Natural killer cell treated with Interleukin-12 subunit alpha and Interleukin-12 subunit beta and Interleukin-15 and Interleukin-18, amount 100 ng/mL, for 72 hours (primary cell): ENCODE data around the gene OR6V1. TPM values are rescaled to one million over a fixed set of nuclear protein-coding genes. Genes with fewer than 3 reads are reported as not detected.
A peak's percentile ranks its signal among the peaks of the same experiment; 100 is the strongest.

Experiments used
- ATAC-seq, 2 donors: fragments of 150-1000 bp; cut with Tn5 transposase in 1 of 2; sonication (Bioruptor Pico), chemical (Tn5 transposase) in 1 of 2; 2 replicates each; pipeline ENCODE4 v1.10.0; 2021
- DNase-seq: peaks from one replicate; pipeline ENCODE4 v3.0.0; 2022; ENCODE audit warnings: low spot score
- H3K27ac Mint-ChIP-seq, 2 donors: 1 replicate in 1 of 2; 2 replicates in 1 of 2; pipeline ENCODE4 v1.8.0; 2022; ENCODE audit warnings: mixed read lengths in 2 of 2, mild to moderate bottlenecking in 1 of 2, moderate library complexity in 1 of 2
- H3K27me3 Mint-ChIP-seq, 2 donors: 1 replicate in 1 of 2; 2 replicates in 1 of 2; pipeline ENCODE4 v1.8.0; 2022; ENCODE audit warnings: mixed read lengths in 2 of 2
- H3K36me3 Mint-ChIP-seq: one replicate; pipeline ENCODE4 v1.8.0; 2022; ENCODE audit warnings: mixed read lengths
- H3K4me1 Mint-ChIP-seq, 2 donors: 1 replicate in 1 of 2; 2 replicates in 1 of 2; pipeline ENCODE4 v1.8.0; 2022; ENCODE audit warnings: low read depth in 2 of 2, mixed read lengths in 2 of 2, mild to moderate bottlenecking in 1 of 2
- H3K4me3 Mint-ChIP-seq: one replicate; pipeline ENCODE4 v1.8.0; 2022; ENCODE audit warnings: mixed read lengths
- H3K9me3 Mint-ChIP-seq: 2 replicates; pipeline ENCODE4 v1.8.0; 2022; ENCODE audit warnings: mixed read lengths
- total RNA-seq, 2 donors: library from RNA; stranded (reverse); gene quantifications; one replicate each; pipeline ENCODE4 v1.2.3, GENCODE V29; 2022

The OR6V1 gene
- total RNA-seq, 2 donors from 2014 or later: not detected

DNA sequence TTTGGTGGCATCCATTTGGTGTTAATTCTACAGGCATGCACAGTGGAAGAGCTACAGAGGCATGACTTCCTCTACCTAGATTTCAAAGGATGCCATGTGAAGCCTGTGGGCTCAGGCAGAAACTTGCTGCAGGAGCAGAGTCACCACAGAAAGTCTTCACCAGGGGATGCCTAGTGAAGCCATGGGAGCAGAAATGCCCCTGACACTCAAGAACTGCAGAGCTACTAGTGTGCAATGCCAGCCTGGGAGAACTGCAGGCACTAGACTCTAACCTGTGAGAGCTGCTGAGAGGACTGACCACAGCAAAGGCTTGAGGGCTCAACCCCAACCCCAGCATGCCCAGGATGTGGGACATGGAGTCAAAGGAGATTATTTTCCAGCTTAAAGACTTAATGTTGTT lies 29.1 kb upstream of the OR6V1 start:
- peak; percentile 13 to 40 for ATAC-seq
- DNase-seq: no peak
- no peaks in the 10 kb centered on the region for H3K4me1 Mint-ChIP-seq
- no peaks in the 10 kb centered on the region for H3K36me3 Mint-ChIP-seq
- no peaks in the 10 kb centered on the region for H3K9me3 Mint-ChIP-seq
- peaks cover 13 to 51% of the 10 kb centered on the region in 2 donors for H3K27me3 Mint-ChIP-seq
- H3K4me3 Mint-ChIP-seq: no peak overlapping the region
- H3K27ac Mint-ChIP-seq: no peak overlapping the region

DNA sequence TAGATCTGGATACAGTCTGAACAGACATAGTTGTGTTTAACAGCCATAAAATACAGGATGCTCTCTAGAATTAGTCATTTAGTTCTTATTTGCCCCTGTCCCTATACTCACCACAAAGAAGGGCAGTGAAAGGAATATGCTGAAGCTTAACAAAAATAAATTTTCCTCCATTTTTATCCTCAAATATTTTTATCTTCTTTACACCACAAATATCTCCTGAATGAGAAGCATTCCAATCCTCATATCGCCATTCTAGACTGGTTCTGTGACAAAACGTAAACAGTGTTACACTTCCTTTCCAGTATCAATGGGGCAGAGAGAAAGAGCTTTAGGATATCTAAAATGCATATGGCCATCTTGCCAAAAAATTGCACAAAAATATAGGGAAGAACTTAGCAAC lies 26.8 kb upstream of the OR6V1 start:
- no peaks in the 10 kb centered on the region for H3K9me3 Mint-ChIP-seq
- no peaks in the 10 kb centered on the region for H3K4me1 Mint-ChIP-seq
- ATAC-seq: no peak
- H3K27me3 Mint-ChIP-seq: peaks cover 14 to 50% of the 10 kb centered on the region in 2 donors
- H3K27ac Mint-ChIP-seq: no peak overlapping the region
- no peak for DNase-seq
- no peaks in the 10 kb centered on the region for H3K36me3 Mint-ChIP-seq
- no peak overlapping the region for H3K4me3 Mint-ChIP-seq

GRCh38 chr7:143027032-143027431 lies 25.1 kb upstream of the OR6V1 start, which contains the start of gene OR9A2:
Gene OR9A2, minus strand, starts transcription at chr7:143027132. Its CDS starts 0 bp downstream, at chr7:143027132.
- no peaks in the 10 kb centered on the region for H3K36me3 Mint-ChIP-seq
- no peaks in the 10 kb centered on the region for H3K9me3 Mint-ChIP-seq
- DNase-seq: no peak
- no peak for ATAC-seq
- no peak within 1 kb of the TSS for H3K27ac Mint-ChIP-seq
- no peak within 1 kb of the TSS for H3K4me3 Mint-ChIP-seq
- H3K4me1 Mint-ChIP-seq: peaks cover 0 to 4% of the 10 kb centered on the region in 2 donors
- H3K27me3 Mint-ChIP-seq: peaks cover 16 to 52% of the 10 kb centered on the region in 2 donors

GRCh38 chr7:143027683-143028082 lies 24.5 kb upstream of the OR6V1 start:
- Mint-ChIP-seq H3K9me3 (no peaks in the 10 kb centered on the region), H3K36me3 (no peaks in the 10 kb centered on the region), H3K4me3 (no peak overlapping the region), H3K27ac (no peak overlapping the region), H3K4me1 (peaks cover 0 to 4% of the 10 kb centered on the region in 2 donors), H3K27me3 (peaks cover 16 to 52% of the 10 kb centered on the region in 2 donors)
- ATAC-seq (no peak), DNase-seq (no peak)

DNA sequence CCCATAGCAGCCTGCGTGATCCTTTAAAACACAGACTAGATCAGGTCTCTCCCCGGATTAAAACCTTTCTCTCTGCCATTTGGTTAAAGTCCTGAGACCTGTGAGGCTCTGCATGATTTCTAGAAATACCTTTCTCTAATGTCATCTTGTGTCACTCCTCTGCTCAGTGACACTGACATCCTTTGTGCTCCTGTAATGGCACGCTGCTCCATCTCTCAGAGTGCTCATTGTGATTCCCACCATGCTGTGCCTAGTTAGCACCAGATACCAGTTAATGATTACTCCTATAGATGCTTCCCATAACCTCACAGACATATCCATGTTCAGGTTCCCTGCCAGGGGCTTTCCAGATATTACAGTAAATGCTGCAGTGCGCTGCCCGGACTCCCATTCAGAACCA lies 13.5 kb upstream of the OR6V1 start:
- Mint-ChIP-seq H3K27me3 (peaks cover 18 to 39% of the 10 kb centered on the region in 2 donors), H3K36me3 (peaks cover 6% of the 10 kb centered on the region), H3K9me3 (peaks cover 5% of the 10 kb centered on the region), H3K4me1 (no peaks in the 10 kb centered on the region), H3K27ac (no peak overlapping the region), H3K4me3 (no peak overlapping the region)
- DNase-seq (no peak), ATAC-seq (no peak)

DNA sequence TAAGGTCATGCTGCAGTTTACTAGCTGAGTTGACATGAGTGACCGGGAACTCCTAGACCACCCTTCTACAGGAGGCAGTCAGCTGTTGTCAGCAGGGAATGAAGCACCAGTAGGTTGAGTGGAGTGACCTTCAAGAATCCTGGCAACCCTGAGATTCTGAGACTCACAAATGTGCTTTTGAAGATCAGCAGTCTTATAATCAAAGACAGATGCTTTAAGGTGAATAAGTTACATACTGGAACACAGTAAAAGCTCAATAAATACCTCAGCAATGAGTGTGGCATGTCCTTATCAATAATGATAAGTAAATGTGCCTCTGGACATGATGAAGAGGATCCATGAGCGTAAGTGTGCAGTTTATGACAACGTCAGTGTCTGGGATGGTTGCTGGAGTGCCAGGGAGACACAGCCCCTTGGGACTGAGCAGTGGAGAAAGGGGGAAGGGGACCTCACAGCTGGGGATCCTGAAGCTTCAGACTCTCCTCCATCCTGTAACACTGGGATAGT lies 11.9 kb upstream of the OR6V1 start:
- Mint-ChIP-seq H3K27me3 (peaks cover 12 to 31% of the 10 kb centered on the region in 2 donors), H3K4me3 (no peak overlapping the region), H3K4me1 (no peaks in the 10 kb centered on the region), H3K9me3 (no peaks in the 10 kb centered on the region), H3K36me3 (no peaks in the 10 kb centered on the region), H3K27ac (no peak overlapping the region)
- DNase-seq (no peak), ATAC-seq (peak in 1 of 2 donors; percentile 41)

DNA sequence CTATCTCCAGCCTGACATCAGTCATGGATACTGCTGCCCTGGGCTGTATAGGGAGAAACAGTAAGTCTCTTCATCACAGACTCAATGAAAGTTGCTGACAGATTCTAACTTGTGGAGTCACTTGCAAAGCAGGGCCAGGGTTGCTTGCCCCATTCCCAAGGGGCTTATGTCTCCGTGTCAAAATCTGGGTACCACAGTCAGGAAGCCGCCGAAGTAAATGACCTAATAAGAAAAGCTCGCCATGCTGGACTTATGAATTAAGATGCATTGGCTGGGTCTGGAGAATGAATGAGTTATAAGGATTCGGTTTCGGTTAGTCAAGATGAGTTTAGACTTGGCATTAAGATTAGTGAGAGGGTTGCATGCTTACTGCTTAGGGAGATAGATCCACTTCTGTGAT lies 10.8 kb upstream of the OR6V1 start:
- Mint-ChIP-seq H3K27me3 (peaks cover 13 to 33% of the 10 kb centered on the region in 2 donors), H3K4me1 (no peaks in the 10 kb centered on the region), H3K4me3 (no peak overlapping the region), H3K36me3 (no peaks in the 10 kb centered on the region), H3K9me3 (no peaks in the 10 kb centered on the region), H3K27ac (no peak overlapping the region)
- no peak for ATAC-seq
- no peak for DNase-seq

DNA sequence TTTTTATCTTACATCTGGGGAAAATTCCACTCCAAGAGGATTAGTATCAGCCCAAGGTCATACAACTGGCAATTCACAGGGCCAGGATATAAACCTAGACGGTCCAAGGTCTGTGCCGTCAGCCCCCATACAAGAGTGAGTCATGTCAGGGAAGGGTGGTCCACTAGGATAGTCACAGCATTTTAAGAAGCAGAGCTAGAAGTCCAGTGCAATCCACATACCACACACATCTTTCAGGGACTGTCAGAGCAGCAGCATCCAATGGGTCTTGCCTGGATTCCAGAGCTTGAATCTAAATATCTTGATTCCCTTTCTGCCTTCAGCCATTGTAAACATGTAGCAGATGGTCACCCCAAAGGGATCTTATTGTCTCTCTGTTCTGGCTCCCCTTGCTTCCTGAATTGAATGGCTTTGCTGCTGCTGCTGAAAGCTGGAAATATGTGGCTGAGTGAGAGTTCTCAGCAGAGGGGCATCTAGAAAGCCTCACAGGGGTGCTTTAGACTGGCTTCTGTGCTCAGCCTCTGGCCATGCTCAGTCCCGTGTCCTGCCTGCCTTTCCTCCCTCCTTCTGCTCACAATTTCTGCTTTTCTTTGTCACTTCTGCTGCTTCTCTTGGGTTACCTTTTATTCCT lies 9.9 kb upstream of the OR6V1 start:
- no peak overlapping the region for H3K4me3 Mint-ChIP-seq
- H3K27me3 Mint-ChIP-seq: peaks cover 14 to 42% of the 10 kb centered on the region in 2 donors
- H3K4me1 Mint-ChIP-seq: no peaks in the 10 kb centered on the region
- H3K36me3 Mint-ChIP-seq: no peaks in the 10 kb centered on the region
- ATAC-seq (no peak), DNase-seq (no peak)
- no peaks in the 10 kb centered on the region for H3K9me3 Mint-ChIP-seq
- H3K27ac Mint-ChIP-seq: no peak overlapping the region

DNA sequence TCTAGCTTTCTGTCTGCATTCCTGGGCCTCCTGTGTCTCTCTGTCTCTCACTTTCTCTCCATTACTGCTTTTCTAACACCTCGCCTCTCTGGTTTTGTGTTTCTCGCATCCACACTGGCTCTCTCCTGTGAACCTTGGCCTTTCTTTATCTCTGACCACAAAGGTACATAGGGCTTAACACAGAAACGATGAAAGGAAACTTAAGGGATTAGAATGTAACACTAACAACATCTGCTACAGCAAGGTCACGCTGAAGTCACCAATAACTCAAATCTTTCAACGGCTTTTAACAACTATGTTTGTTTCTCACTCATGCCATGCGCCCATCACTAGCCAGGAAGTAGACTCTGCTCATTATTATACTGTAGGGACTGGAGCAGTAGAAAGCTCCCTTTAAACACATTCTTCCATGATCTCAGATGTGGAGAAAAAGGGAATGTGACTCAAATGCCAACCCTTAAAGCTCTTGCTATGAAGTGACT lies 9.3 kb upstream of the OR6V1 start:
- ATAC-seq: no peak

DNA sequence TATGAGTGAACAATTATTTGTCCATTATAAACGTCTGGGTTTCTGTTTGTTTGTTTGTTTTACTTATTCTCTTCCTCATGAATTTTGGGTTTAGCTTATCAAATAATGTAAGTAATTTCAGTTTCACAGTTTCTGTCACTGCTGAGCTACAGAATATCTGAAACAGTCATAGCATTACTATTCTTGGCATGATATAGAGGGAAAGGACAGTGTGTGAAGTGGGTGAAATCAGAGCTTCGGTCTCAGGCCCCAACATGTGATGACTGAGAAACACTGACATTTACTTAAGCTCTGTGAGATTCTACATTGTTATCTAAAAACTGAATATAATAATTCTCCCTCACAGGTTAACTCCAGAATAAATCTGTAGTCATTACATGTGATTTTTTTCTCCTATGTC lies 8.8 kb upstream of the OR6V1 start:
- Mint-ChIP-seq H3K4me1 (no peaks in the 10 kb centered on the region), H3K4me3 (no peak overlapping the region), H3K9me3 (no peaks in the 10 kb centered on the region), H3K36me3 (no peaks in the 10 kb centered on the region), H3K27ac (no peak overlapping the region), H3K27me3 (peaks cover 17 to 43% of the 10 kb centered on the region in 2 donors)
- no peak for ATAC-seq
- no peak for DNase-seq

More for the DNA sequence above, 9.3 kb upstream of the OR6V1 start:
- Mint-ChIP-seq H3K9me3 (no peaks in the 10 kb centered on the region), H3K4me3 (no peak overlapping the region), H3K27ac (no peak overlapping the region), H3K27me3 (peaks cover 16 to 44% of the 10 kb centered on the region in 2 donors), H3K4me1 (no peaks in the 10 kb centered on the region), H3K36me3 (no peaks in the 10 kb centered on the region)
- no peak for DNase-seq

DNA sequence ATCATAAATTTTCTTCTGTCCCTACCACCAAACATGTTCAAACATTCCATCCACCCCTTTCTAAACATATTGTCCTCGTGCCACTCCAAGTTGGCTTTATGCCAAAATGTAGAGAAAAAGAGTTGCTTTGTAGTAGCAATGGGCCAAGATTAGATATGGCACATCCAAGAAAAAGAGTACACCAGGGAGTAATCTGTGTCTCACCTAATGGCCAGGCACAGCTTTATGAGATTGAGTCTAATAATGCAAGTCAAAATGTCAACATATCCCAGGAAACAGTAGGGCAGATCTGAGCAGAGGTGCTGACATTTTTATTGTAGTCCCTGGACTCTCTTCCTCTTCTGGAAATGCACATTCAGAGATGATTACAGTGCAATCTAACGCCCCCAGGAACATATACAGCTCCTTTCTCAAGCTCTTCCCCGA lies 5.7 kb upstream of the OR6V1 start:
- no peak overlapping the region for H3K27ac Mint-ChIP-seq
- DNase-seq (no peak), ATAC-seq (no peak)
- H3K9me3 Mint-ChIP-seq: no peaks in the 10 kb centered on the region
- H3K27me3 Mint-ChIP-seq: peaks cover 17 to 38% of the 10 kb centered on the region in 2 donors
- H3K36me3 Mint-ChIP-seq: no peaks in the 10 kb centered on the region
- no peaks in the 10 kb centered on the region for H3K4me1 Mint-ChIP-seq
- no peak overlapping the region for H3K4me3 Mint-ChIP-seq

GRCh38 chr7:143047326-143047725 lies 4.8 kb upstream of the OR6V1 start:
- no peaks in the 10 kb centered on the region for H3K9me3 Mint-ChIP-seq
- H3K4me3 Mint-ChIP-seq: no peak overlapping the region
- DNase-seq (no peak), ATAC-seq (no peak)
- no peaks in the 10 kb centered on the region for H3K36me3 Mint-ChIP-seq
- H3K27me3 Mint-ChIP-seq: peaks cover 20 to 45% of the 10 kb centered on the region in 2 donors
- no peak overlapping the region for H3K27ac Mint-ChIP-seq
- no peaks in the 10 kb centered on the region for H3K4me1 Mint-ChIP-seq

GRCh38 chr7:143048827-143049226 lies 3.3 kb upstream of the OR6V1 start:
- H3K36me3 Mint-ChIP-seq: no peaks in the 10 kb centered on the region
- no peaks in the 10 kb centered on the region for H3K9me3 Mint-ChIP-seq
- peaks cover 22 to 47% of the 10 kb centered on the region in 2 donors for H3K27me3 Mint-ChIP-seq
- no peak for ATAC-seq
- H3K27ac Mint-ChIP-seq: no peak overlapping the region
- H3K4me1 Mint-ChIP-seq: no peaks in the 10 kb centered on the region
- DNase-seq: no peak
- H3K4me3 Mint-ChIP-seq: no peak overlapping the region

- H3K9me3 Mint-ChIP-seq: no peaks in the 10 kb centered on the region
- DNase-seq: no peak
- no peaks in the 10 kb centered on the region for H3K4me1 Mint-ChIP-seq
- H3K36me3 Mint-ChIP-seq: no peaks in the 10 kb centered on the region
- peaks cover 22 to 48% of the 10 kb centered on the region in 2 donors for H3K27me3 Mint-ChIP-seq
- no peak overlapping the region for H3K27ac Mint-ChIP-seq
- no peak for ATAC-seq
- no peak overlapping the region for H3K4me3 Mint-ChIP-seq
These were observed 2.8 kb upstream of the OR6V1 start for GRCh38 chr7:143049362-143049761.
